ENCODE data around the gene SLC39A2. TPM values are rescaled to one million over a fixed set of nuclear protein-coding genes. Genes with fewer than 3 reads are reported as not detected.

Gene SLC39A2
- total RNA-seq, 3 donors from 2014 or later (not counting 1 experiment from before 2014, with no cell fraction given) = not detected

- Mint-ChIP-seq H3K27me3 (ENCODE audit: low read depth in 2 of 2) (no peaks in the 10 kb centered on the region), H3K4me3 (no peak overlapping the region), H3K27ac (no peak overlapping the region), H3K36me3 (peaks cover 19% of the 10 kb centered on the region), H3K9me3 (no peaks in the 10 kb centered on the region), H3K4me1 (peaks cover 6 to 16% of the 10 kb centered on the region in 2 donors)
- 95% methylated on average over 14 of the region's 14 CpGs for WGBS (ENCODE audit: insufficient coverage)
- Histone ChIP-seq H3K36me3 (ENCODE audit: control insufficient read depth, insufficient read depth, low read length) (peaks cover 52% of the 10 kb centered on the region), H3K27ac (ENCODE audit: low read length) (no peak overlapping the region), H3K9me3 (ENCODE audit: control insufficient read depth, insufficient read depth, low read length) (no peaks in the 10 kb centered on the region), H3K27me3 (ENCODE audit: control insufficient read depth, insufficient read depth, low read length) (no peaks in the 10 kb centered on the region), H3K4me3 (ENCODE audit: low read length) (no peak overlapping the region), H3K4me1 (ENCODE audit: control insufficient read depth, insufficient read depth, low read length) (no peaks in the 10 kb centered on the region)
- intact Hi-C loops (cut with micrococcal nuclease) = no loop called here
- DNase-seq = no peak
- ATAC-seq = no peak
- TF ChIP-seq CTCF (IDR thresholded peaks at IDR 0.05) = no peak
These were observed 2.6 kb upstream of the SLC39A2 start for GRCh38 chr14:20996521-20996920.

GRCh38 chr14:20997115-20997514 lies 2.0 kb upstream of the SLC39A2 start:
- peaks cover 0 to 10% of the 10 kb centered on the region in 2 donors for H3K4me1 Mint-ChIP-seq
- WGBS (ENCODE audit: insufficient coverage) = 95% methylated on average over 2 of the region's 4 CpGs
- no peak overlapping the region for H3K27ac Mint-ChIP-seq
- peaks cover 19% of the 10 kb centered on the region for H3K36me3 Mint-ChIP-seq
- Histone ChIP-seq H3K4me1 (ENCODE audit: control insufficient read depth, insufficient read depth, low read length) (no peaks in the 10 kb centered on the region), H3K9me3 (ENCODE audit: control insufficient read depth, insufficient read depth, low read length) (no peaks in the 10 kb centered on the region), H3K27me3 (ENCODE audit: control insufficient read depth, insufficient read depth, low read length) (no peaks in the 10 kb centered on the region), H3K4me3 (ENCODE audit: low read length) (no peak overlapping the region), H3K36me3 (ENCODE audit: control insufficient read depth, insufficient read depth, low read length) (peaks cover 49% of the 10 kb centered on the region), H3K27ac (ENCODE audit: low read length) (no peak overlapping the region)
- ATAC-seq (no peak), DNase-seq (no peak)
- H3K9me3 Mint-ChIP-seq = no peaks in the 10 kb centered on the region
- H3K27me3 Mint-ChIP-seq (ENCODE audit: low read depth in 2 of 2) = no peaks in the 10 kb centered on the region
- intact Hi-C loops (cut with micrococcal nuclease) = no loop called here
- no peak for TF ChIP-seq CTCF (IDR thresholded peaks at IDR 0.05)
- no peak overlapping the region for H3K4me3 Mint-ChIP-seq

- ATAC-seq = no peak
- H3K4me3 ChIP-seq (ENCODE audit: low read length) = no peak overlapping the region
- TF ChIP-seq CTCF (IDR thresholded peaks at IDR 0.05) = no peak
- Mint-ChIP-seq H3K9me3 (no peaks in the 10 kb centered on the region), H3K36me3 (peaks cover 19% of the 10 kb centered on the region), H3K27ac (no peak overlapping the region), H3K27me3 (ENCODE audit: low read depth in 2 of 2) (no peaks in the 10 kb centered on the region), H3K4me3 (no peak overlapping the region), H3K4me1 (peaks cover 0 to 8% of the 10 kb centered on the region in 2 donors)
- intact Hi-C loops (cut with micrococcal nuclease) = no loop called here
- WGBS (ENCODE audit: insufficient coverage) = 83% methylated on average over 5 of the region's 6 CpGs
- no peak overlapping the region for H3K27ac ChIP-seq (ENCODE audit: low read length)
- H3K36me3 ChIP-seq (ENCODE audit: control insufficient read depth, insufficient read depth, low read length) = peaks cover 44% of the 10 kb centered on the region
- no peaks in the 10 kb centered on the region for H3K27me3 ChIP-seq (ENCODE audit: control insufficient read depth, insufficient read depth, low read length)
- DNase-seq = no peak
- no peaks in the 10 kb centered on the region for H3K9me3 ChIP-seq (ENCODE audit: control insufficient read depth, insufficient read depth, low read length)
- H3K4me1 ChIP-seq (ENCODE audit: control insufficient read depth, insufficient read depth, low read length) = no peaks in the 10 kb centered on the region
These were observed 1.5 kb upstream of the SLC39A2 start for GRCh38 chr14:20997564-20997963.

GRCh38 chr14:20998139-20998538 lies 954 bp upstream of the SLC39A2 start:
- peaks cover 0 to 8% of the 10 kb centered on the region in 2 donors for H3K4me1 Mint-ChIP-seq
- Histone ChIP-seq H3K36me3 (ENCODE audit: control insufficient read depth, insufficient read depth, low read length) (peaks cover 38% of the 10 kb centered on the region), H3K27ac (ENCODE audit: low read length) (no peak overlapping the region), H3K4me1 (ENCODE audit: control insufficient read depth, insufficient read depth, low read length) (no peaks in the 10 kb centered on the region), H3K27me3 (ENCODE audit: control insufficient read depth, insufficient read depth, low read length) (no peaks in the 10 kb centered on the region), H3K9me3 (ENCODE audit: control insufficient read depth, insufficient read depth, low read length) (no peaks in the 10 kb centered on the region), H3K4me3 (ENCODE audit: low read length) (no peak overlapping the region)
- TF ChIP-seq CTCF (IDR thresholded peaks at IDR 0.05) = no peak
- no peaks in the 10 kb centered on the region for H3K27me3 Mint-ChIP-seq (ENCODE audit: low read depth in 2 of 2)
- no peak overlapping the region for H3K4me3 Mint-ChIP-seq
- ATAC-seq = no peak
- intact Hi-C loops (cut with micrococcal nuclease) = no loop called here
- no peaks in the 10 kb centered on the region for H3K9me3 Mint-ChIP-seq
- WGBS (ENCODE audit: insufficient coverage) = 100% methylated on average over 3 of the region's 3 CpGs
- H3K27ac Mint-ChIP-seq = no peak overlapping the region
- H3K36me3 Mint-ChIP-seq = peaks cover 19% of the 10 kb centered on the region
- no peak for DNase-seq
